ENCODE results near the gene TPI1.
A peak's percentile ranks its signal among the peaks of the same experiment; 100 is the strongest.
"Not testable (repeated sequence)": the region's sequence is repeated elsewhere in the genome, so short reads cannot be mapped to it uniquely, and the experiment has no call there.

TPI1 gene

GRCh38 chr12:6889775-6890573 is 22.6 kb downstream of the TPI1 start:
- not testable (repeated sequence) for DNase-seq (ENCODE audit: low read depth in 4 of 4, low spot score in 1 of 4)

- peak; percentile 98 to 99 (median 98) for DNase-seq (ENCODE audit: low read depth in 4 of 4, low spot score in 1 of 4)
Observed at GRCh38 chr12:6890789-6891645, 23.7 kb downstream of the TPI1 start.

DNA sequence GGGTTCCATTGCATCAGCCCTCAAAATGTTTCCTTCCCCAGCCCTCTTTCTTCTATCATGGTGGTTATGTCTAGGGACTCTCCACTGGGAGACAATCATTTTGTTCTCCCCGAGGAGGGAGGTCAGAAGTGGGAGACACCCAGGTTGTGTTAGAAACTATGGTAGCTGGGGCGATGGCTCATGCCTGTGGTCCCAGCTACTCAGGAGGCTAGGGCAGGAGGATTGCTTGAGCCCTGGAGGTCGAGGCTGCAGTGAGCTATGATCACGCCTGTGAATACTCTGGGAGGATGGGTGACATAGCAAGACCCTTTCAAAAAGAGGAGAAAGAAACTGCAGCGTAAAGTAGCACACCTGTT is 24.3 kb downstream of the TPI1 start:
- no peak for DNase-seq (ENCODE audit: low read depth in 4 of 4, low spot score in 1 of 4)

DNA sequence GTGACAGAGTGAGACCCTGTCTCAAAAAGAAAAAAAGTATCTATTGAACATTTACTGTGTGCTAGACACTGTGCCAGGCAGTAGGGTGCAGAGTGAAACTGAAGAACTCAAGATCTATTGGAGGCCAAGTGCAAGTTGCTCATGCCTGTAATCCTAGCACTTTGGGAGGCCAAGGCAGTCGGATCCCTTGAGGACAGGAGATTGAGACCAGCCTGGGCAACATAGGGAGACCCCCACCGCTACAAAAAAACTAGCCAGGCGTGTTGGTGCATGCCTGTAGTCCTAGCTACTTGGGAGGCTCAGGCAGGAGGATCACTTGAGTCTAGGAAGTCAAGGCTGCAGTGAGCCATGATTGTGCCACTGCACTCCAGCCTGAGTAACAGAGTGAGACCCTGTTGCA is 25.4 kb downstream of the TPI1 start:
- DNase-seq (ENCODE audit: low read depth in 4 of 4, low spot score in 1 of 4) = not testable (repeated sequence)

- no peak for DNase-seq (ENCODE audit: low read depth in 4 of 4, low spot score in 1 of 4)
Observed at GRCh38 chr12:6894321-6894720, 27.0 kb downstream of the TPI1 start.

DNA sequence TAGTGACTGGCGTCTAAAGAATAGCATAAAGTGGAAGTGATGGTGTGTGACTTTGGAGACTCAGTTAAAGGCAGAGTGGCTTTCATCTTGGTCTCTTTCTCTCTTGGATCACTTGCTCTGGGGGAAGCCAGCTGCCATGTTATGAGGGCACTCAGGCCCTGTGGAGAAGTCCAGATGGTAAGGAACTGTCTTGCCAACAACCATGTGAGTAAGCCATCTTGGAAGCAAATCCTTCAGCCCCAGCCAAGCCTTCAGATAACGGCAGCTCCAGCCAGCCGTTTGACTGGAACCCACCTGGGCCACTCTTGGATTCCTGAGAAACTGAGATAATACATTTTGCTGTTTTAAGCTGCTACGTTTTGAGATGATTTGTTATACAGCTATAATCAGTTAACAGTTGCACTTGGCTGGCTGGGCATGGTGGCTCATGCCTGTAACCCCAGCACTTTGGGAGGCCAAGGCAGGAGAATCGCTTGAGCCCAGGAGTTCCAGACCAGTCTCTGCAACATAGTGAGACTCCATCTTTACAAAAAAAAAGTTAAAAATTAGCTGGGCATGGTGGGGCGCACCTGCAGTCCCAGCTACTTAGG is 29.6 kb downstream of the TPI1 start:
- DNase-seq (ENCODE audit: low read depth in 4 of 4, low spot score in 1 of 4) = no peak

- no peak for DNase-seq (ENCODE audit: low read depth in 4 of 4, low spot score in 1 of 4)
Observed at GRCh38 chr12:6899427-6899826, 32.1 kb downstream of the TPI1 start.

DNA sequence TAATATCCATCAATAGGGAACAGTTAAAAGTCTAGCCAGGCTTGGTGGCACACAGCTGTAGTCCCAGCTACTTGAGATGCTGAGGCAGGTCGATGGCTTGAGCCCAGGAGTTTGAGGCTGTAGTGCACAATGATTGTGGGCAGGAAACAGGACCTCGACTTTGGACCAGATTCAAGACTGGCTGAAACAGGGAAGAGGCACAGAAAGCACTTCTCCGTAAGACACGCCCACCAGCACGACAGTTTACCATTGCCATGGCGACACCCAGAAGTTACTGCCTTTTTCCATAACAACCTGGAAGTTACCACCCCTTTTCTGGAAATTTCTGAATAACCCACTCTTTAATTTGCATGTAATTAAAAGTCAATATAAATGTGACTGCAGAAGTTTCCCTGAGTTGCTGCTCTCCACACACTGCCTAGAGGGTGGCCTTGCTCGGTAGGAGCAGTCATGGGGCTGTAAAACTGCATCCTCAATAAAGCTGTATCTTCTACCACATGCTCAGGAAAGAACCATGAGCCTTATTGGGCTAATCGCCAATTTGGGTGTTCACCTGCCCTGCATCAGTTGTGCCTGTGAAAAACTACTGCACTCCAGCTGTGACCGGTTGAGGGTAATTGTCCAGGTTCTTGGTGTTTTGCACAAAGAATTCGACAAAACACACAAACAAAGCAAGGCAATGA is 32.6 kb downstream of the TPI1 start:
- DNase-seq (ENCODE audit: low read depth in 4 of 4, low spot score in 1 of 4) = no peak

GRCh38 chr12:6902448-6902847 is 35.1 kb downstream of the TPI1 start:
- no peak for DNase-seq (ENCODE audit: low read depth in 4 of 4, low spot score in 1 of 4)

GRCh38 chr12:6903722-6904121 is 36.4 kb downstream of the TPI1 start:
- no peak for DNase-seq (ENCODE audit: low read depth in 4 of 4, low spot score in 1 of 4)

GRCh38 chr12:6904280-6905276 is 37.2 kb downstream of the TPI1 start, which contains the start of gene LRRC23:
Gene LRRC23, plus strand, starts transcription at chr12:6904822. Its CDS starts 812 bp downstream, at chr12:6905634.
- DNase-seq (ENCODE audit: low read depth in 4 of 4, low spot score in 1 of 4) = peak; percentile 96 to 99 (median 97)

- no peak for DNase-seq (ENCODE audit: low read depth in 4 of 4, low spot score in 1 of 4)
Observed at GRCh38 chr12:6905414-6906040, 38.2 kb downstream of the TPI1 start.

- not testable (repeated sequence) for DNase-seq (ENCODE audit: low read depth in 4 of 4, low spot score in 1 of 4)
Observed at GRCh38 chr12:6908141-6908540, 40.8 kb downstream of the TPI1 start.

GRCh38 chr12:6909421-6910145 is 42.3 kb downstream of the TPI1 start:
- no peak for DNase-seq (ENCODE audit: low read depth in 4 of 4, low spot score in 1 of 4)

DNA sequence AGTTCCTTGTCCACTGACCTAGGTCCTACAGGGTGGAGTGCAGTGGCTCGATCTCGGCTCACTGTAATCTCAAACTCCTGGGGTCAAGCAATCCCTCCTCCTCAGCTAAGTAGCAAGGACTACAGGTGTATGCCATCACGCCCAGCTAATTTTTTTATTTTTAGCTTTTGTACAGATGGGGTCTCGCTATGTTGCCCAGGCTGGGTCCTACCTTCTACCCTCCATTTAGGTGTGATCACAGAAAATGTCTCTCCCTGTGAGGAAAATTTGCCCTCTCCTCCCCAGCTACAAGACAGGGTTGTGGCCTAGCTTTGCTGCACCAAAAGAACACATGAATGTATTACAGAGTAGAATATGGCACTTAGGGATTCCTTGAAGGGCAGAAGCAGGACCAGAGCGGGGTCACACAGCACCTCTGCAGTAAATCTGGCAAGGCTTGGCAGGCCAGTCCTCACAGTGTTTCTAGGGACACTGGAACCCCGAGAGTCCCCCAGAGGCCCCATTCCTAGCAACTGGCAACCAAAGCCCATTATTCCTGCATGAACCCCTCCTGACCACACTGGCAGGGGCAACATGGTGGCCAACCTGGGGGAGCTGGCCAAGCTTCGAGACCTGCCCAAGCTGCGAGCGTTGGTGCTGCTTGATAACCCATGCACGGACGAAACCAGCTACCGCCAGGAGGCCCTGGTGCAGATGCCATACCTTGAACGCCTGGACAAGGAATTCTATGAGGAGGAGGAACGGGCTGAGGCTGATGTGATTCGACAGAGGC is 45.0 kb downstream of the TPI1 start:
- DNase-seq (ENCODE audit: low read depth in 4 of 4, low spot score in 1 of 4) = no peak

DNA sequence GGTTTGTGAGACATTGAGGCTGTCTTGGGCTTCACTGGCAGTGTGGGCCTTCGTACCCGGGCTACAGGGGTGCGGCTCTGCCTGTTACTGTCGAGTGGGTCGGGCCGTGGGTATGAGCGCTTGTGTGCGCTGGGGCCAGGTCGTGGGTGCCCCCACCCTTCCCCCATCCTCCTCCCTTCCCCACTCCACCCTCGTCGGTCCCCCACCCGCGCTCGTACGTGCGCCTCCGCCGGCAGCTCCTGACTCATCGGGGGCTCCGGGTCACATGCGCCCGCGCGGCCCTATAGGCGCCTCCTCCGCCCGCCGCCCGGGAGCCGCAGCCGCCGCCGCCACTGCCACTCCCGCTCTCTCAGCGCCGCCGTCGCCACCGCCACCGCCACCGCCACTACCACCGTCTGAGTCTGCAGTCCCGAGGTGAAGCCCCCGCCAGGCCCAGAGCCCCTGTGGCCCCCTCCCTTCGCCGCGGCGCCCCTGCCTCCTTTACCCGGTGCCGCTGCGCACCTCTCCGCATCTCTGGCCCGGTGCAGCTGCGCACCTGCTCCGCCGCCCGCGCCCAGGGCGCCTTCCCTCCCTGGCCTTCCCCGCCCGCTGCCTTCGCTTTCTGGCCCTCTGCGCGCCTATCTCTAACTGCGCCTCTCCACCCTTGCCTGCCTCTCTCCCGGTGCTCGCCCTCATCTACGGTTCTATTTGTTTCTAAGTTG is 47.1 kb downstream of the TPI1 start, which contains the start of gene ENO2:
Gene ENO2 (plus strand): TSS at position 335 of the 701 bp plus-strand sequence. CDS start 1,253 bp downstream, outside the sequence.
- peak; percentile 58 to 84 (median 68) for DNase-seq (ENCODE audit: low read depth in 4 of 4, low spot score in 1 of 4)

Data from stimulated activated CD4-positive, alpha-beta T cell treated with anti-CD3 and anti-CD28 coated beads, Interleukin-1b, Interleukin-23, amount 100 ng/mL, for 24 hours (primary cell).